D721Med (cell line): Measurements from ENCODE around the gene DIS3L2.

Experiments
- DNase-seq: peaks from one replicate; pipeline ENCODE4 v3.0.0; 2011; ENCODE audit warnings: low spot score; ENCODE audit not compliant: insufficient read length
- FAIRE-seq: peaks from 2 replicates; lab custom pipeline; 2011; peaks lifted over from hg19 to GRCh38; lab: Jason Lieb, UNC
- TF ChIP-seq, protein P1 (sequence below): IDR thresholded peaks from 2 replicates; pipeline ENCODE4 v1.5.1; 2012; ENCODE audit warnings: mild to moderate bottlenecking, control low read depth; ENCODE audit not compliant: insufficient read depth; ENCODE audit errors: missing control alignments

The DIS3L2 gene

GRCh38 chr2:232216028-232216427 lies 254.5 kb downstream of the DIS3L2 start:
- TF ChIP-seq, protein P1, sequence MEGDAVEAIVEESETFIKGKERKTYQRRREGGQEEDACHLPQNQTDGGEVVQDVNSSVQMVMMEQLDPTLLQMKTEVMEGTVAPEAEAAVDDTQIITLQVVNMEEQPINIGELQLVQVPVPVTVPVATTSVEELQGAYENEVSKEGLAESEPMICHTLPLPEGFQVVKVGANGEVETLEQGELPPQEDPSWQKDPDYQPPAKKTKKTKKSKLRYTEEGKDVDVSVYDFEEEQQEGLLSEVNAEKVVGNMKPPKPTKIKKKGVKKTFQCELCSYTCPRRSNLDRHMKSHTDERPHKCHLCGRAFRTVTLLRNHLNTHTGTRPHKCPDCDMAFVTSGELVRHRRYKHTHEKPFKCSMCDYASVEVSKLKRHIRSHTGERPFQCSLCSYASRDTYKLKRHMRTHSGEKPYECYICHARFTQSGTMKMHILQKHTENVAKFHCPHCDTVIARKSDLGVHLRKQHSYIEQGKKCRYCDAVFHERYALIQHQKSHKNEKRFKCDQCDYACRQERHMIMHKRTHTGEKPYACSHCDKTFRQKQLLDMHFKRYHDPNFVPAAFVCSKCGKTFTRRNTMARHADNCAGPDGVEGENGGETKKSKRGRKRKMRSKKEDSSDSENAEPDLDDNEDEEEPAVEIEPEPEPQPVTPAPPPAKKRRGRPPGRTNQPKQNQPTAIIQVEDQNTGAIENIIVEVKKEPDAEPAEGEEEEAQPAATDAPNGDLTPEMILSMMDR: no peak
- DNase-seq (no peak), FAIRE-seq (no peak)

DNA sequence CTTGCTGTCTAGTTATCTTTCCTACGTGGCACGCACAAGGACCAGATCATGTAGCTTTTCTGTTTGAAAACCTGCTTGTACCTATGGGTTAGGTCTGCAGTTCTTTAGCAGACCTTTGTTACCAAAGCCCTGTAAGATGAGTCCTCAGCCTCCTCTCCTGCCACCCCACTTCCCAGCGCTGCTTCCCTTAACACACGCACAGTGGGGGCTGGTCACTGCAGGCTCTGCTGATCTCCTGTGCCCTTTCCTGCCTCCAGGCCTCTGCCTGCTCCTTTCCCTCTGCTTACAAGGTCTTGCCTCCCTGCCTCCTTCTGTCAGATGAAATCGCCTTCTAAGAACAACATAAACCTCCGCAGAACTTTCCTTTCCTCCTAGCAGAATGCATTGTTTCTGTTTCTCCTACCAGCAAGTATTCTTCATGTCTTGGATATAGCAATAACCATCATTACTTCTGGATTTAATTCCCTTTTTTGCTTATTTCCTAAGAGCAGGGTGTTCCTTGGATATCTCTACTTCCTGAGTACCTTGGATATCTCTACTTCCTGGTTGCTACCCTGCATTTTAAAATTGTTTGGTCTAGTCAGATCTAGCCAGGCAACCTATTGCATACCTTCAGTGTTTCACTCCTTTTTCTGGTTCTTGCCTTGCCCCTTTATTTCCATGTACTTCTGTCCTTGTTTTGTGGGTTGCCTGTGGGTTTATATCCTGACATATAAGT lies 257.4 kb downstream of the DIS3L2 start:
- DNase-seq (no peak), FAIRE-seq (no peak)
- TF ChIP-seq, protein P1: no peak

GRCh38 chr2:232219496-232219870 lies 258.0 kb downstream of the DIS3L2 start:
- DNase-seq (no peak), FAIRE-seq (no peak)
- TF ChIP-seq, protein P1: no peak

- DNase-seq: no peak
- FAIRE-seq: no peak
- TF ChIP-seq, protein P1: no peak
Observed at GRCh38 chr2:232219932-232220331, 258.4 kb downstream of the DIS3L2 start.

DNA sequence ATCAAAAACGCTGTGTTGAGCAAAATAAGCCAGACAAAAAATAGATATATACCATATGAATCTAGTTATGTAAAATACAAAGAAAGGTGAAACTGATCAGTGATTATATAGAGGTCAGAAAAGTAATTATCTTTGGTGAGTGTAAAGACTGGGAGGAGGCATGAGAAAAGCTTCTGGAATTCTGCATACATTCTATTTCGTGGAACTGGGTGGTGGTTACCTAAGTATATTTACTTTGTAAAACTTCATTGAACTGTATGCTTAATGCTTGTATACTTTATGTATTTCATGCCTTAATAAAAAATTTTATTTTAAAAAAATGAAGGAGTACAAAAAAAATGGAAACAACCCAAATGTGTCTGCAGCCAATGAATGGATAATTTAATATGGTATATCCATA lies 263.9 kb downstream of the DIS3L2 start:
- TF ChIP-seq, protein P1: no peak
- DNase-seq (no peak), FAIRE-seq (no peak)

DNA sequence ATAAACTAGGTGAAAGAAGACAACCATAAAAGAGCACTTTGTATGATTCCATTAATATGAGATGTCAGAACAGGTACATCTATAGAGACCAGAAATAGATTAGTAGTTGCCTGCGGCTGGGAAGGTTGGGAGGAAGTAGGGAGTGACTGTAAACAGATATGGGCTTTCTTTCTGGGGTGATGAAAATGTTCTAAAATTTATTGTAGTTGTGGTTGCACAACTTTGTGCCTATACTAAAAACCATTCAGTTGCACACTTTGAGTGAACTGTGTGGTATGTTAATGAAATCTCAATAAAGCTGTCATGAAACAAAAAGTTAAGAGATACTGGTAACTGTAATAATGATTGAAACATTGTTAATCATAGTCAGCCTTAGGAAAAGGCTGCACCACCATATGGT lies 264.4 kb downstream of the DIS3L2 start:
- DNase-seq: no peak
- FAIRE-seq: no peak
- TF ChIP-seq, protein P1: no peak

DNA sequence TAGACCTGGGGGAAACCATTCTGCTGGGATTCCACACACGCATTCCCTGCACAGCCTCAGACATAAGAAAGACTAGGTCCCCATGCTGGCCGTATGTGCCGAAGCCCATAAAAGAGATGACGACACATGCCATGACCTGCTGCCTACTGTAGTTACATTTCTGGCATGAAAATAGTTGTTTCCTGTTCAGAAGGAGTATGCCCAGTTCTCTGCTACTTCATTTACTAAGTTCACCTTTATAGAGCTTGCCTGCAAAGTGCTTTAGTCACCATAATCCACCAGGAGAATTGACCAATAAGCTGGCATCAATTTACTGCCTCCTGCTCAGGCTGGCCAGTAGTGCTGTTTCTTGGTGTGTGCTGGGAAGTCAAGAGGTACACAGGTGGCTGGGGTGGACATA lies 266.8 kb downstream of the DIS3L2 start:
- DNase-seq: no peak
- TF ChIP-seq, protein P1: no peak
- no peak for FAIRE-seq
